Head of caudate nucleus (tissue), 42 donors: ENCODE data around the gene VN1R5.

Source experiments
- DNase-seq, 42 donors: peaks; one replicate each; pipeline versions ENCODE4 v3.0.0 to v3.0.0-alpha.2; 2020 to 2021; ENCODE audit warnings: mixed read lengths in 7 of 42
- intact Hi-C: fragments of 100-400 bp; cut with DNase I; formaldehyde crosslinking; loops from one replicate; pipeline ENCODE4 v1.15.0; 2022

The VN1R5 gene

DNA sequence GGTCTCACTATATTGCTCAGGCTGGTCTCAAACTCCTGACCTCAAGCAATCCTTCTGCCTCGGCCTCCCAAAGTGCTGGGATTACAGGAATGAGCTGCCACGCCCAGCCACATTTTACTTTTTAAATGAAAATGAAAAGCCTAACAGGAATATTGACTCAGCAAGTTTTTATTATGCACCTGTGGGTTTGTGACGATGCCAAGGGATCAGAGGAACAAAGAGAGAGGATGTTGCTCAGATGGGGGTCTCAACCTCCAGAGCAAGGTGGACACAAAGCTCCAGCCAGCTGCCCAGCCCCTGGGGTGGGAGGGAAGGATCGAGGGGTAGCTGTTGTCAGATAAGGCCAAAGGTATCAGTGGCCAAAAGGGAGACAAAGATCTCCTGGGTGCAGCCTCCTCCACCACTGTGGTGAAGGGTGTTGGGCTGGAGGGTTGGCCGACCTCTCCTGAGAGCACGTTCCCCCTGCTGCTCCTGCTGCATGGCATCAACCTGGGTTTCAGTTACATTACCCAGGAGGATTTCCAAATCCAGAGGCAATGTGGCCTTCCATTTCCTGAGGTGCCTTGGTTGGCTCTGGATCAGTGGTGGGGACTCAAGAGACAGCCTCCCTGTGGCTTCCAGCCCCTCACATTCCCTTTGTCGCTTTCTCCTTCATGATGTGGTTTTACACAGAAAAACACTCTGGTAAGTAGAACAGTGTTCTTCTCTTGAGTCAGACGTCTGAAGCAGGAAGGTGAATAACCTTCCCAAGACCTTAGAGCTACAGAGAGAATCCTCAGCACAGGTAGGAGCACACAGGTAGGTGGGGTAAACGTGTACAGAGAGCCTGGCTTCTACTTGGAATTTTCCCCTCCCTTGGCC lies 41.6 kb downstream of the VN1R5 start:
- peak in 2 of 42 donors; percentile 27 to 29 for DNase-seq
- intact Hi-C loops = no loop called here

DNA sequence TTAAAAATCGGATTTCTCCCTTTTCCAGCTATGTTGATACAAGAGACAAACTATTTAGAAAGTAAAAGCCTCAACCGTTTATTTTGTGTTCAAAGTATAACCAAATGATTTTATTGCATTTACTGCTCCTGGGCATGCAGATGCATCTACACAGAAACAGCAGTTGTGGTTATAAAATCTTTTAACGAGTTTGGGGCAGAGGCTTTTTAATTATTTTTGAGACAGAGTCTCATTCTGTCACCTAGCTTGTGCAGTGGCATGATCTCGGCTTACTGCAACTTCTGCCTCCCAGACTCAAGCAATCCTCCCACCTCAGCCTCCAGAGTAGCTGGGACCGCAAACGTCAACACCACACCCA lies 42.2 kb downstream of the VN1R5 start:
- intact Hi-C loops = no loop called here
- no peak for DNase-seq

- DNase-seq = peak in 1 of 42 donors; percentile 6
- intact Hi-C loops = no loop called here
These were observed 42.8 kb downstream of the VN1R5 start for GRCh38 chr1:247298701-247299100.

GRCh38 chr1:247299723-247300381 lies 44.0 kb downstream of the VN1R5 start:
- intact Hi-C loops = no loop called here
- DNase-seq = no peak

GRCh38 chr1:247300491-247301175 lies 44.8 kb downstream of the VN1R5 start:
- intact Hi-C loops = no loop called here
- DNase-seq = peak in 1 of 42 donors; percentile 32

GRCh38 chr1:247301176-247301540 lies 45.3 kb downstream of the VN1R5 start:
- intact Hi-C loops = no loop called here
- DNase-seq = peak in 1 of 42 donors; percentile 26

GRCh38 chr1:247303216-247303615 lies 47.3 kb downstream of the VN1R5 start:
- intact Hi-C loops = no loop called here

GRCh38 chr1:247304031-247304430 lies 48.2 kb downstream of the VN1R5 start:
- intact Hi-C loops = no loop called here
- DNase-seq = no peak

More at GRCh38 chr1:247303216-247303615, 47.3 kb downstream of the VN1R5 start:
- DNase-seq = no peak
